Progenitor cell of endocrine pancreas (in vitro differentiated cells): Measurements from ENCODE around the gene ERCC4. TPM values are rescaled to one million over a fixed set of nuclear protein-coding genes. Genes with fewer than 3 reads are reported as not detected.

Experiments
- DNase-seq: peaks from one replicate; pipeline ENCODE4 v3.0.0; 2021; ENCODE audit warnings: low spot score; ENCODE audit not compliant: unreplicated experiment
- H3K27ac Mint-ChIP-seq: 2 replicates; pipeline ENCODE4 v1.8.0; 2021; ENCODE audit warnings: mild to moderate bottlenecking, moderate library complexity, mixed read lengths
- H3K27me3 Mint-ChIP-seq: 2 replicates; pipeline ENCODE4 v1.8.0; 2021; ENCODE audit warnings: mixed read lengths
- H3K36me3 Mint-ChIP-seq: 2 replicates; pipeline ENCODE4 v1.8.0; 2022; ENCODE audit warnings: mixed read lengths; ENCODE audit not compliant: insufficient read depth
- H3K4me1 Mint-ChIP-seq: 2 replicates; pipeline ENCODE4 v1.8.0; 2021; ENCODE audit warnings: low read depth, mixed read lengths
- H3K4me3 Mint-ChIP-seq: 2 replicates; pipeline ENCODE4 v1.8.0; 2021; ENCODE audit warnings: low read depth, mild to moderate bottlenecking, moderate library complexity, mixed read lengths
- H3K9me3 Mint-ChIP-seq: 2 replicates; pipeline ENCODE4 v1.8.0; 2021; ENCODE audit warnings: low read depth, mixed read lengths
- total RNA-seq: library from RNA; stranded (reverse); gene quantifications from 2 replicates; pipeline ENCODE4 v1.2.1, GENCODE V29; 2021
- TF ChIP-seq, protein P1 (sequence below): fragments of 200-600 bp; sonication (generic); IDR thresholded peaks from one replicate; pipeline ENCODE4 v1.5.0; 2021; ENCODE audit warnings: antibody characterized with exemption, mild to moderate bottlenecking; ENCODE audit not compliant: unreplicated experiment

The ERCC4 gene
- total RNA-seq, 1 donor from 2014 or later = 19.3 TPM

DNA sequence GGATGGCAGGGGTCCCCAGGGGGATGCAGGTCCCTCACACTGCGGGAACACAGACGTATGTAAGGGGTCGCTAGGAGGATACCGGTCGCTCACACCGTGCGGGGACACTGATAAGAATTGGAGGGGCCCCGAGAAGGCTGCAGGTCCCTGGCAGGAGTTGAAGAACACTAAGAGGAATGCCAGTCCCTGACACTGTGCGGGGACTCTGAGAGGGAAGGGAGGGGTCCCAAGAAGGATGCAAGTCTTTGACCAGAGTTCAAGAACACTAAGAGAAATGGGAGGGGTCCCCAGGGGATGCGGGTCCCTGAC is 510 bp downstream of the ERCC4 start:
- Mint-ChIP-seq H3K36me3 (peaks cover 3% of the 10 kb centered on the region), H3K4me3 (peak overlapping the region; percentile 97), H3K9me3 (no peaks in the 10 kb centered on the region), H3K27ac (peak overlapping the region; percentile 91), H3K27me3 (no peaks in the 10 kb centered on the region), H3K4me1 (peaks cover 20% of the 10 kb centered on the region)
- no peak for DNase-seq
- TF ChIP-seq, protein P1, sequence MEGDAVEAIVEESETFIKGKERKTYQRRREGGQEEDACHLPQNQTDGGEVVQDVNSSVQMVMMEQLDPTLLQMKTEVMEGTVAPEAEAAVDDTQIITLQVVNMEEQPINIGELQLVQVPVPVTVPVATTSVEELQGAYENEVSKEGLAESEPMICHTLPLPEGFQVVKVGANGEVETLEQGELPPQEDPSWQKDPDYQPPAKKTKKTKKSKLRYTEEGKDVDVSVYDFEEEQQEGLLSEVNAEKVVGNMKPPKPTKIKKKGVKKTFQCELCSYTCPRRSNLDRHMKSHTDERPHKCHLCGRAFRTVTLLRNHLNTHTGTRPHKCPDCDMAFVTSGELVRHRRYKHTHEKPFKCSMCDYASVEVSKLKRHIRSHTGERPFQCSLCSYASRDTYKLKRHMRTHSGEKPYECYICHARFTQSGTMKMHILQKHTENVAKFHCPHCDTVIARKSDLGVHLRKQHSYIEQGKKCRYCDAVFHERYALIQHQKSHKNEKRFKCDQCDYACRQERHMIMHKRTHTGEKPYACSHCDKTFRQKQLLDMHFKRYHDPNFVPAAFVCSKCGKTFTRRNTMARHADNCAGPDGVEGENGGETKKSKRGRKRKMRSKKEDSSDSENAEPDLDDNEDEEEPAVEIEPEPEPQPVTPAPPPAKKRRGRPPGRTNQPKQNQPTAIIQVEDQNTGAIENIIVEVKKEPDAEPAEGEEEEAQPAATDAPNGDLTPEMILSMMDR = no peak

DNA sequence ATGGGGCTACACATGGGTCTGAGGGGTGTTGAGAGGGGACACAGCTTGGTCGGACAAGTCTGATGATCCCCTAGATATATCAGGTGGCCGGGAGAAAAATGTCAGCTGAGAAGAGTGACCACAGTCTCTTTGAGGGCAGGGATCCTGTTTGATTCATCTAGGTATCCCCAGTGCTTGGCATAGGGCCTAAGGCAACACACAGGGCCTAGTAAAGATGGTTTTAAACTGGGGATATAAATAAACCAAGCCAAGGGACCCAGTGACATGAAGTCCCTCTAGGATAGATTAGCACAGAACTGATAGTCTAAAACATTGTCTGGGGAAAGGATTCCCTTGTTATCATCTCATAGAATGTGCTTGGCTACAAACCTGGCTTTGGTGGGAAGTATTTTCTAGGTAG is 1.4 kb downstream of the ERCC4 start:
- peak overlapping the region; percentile 97 for H3K4me3 Mint-ChIP-seq
- peaks cover 5% of the 10 kb centered on the region for H3K36me3 Mint-ChIP-seq
- H3K27me3 Mint-ChIP-seq = no peaks in the 10 kb centered on the region
- H3K27ac Mint-ChIP-seq = peak overlapping the region; percentile 30
- TF ChIP-seq, protein P1 = no peak
- H3K9me3 Mint-ChIP-seq = no peaks in the 10 kb centered on the region
- H3K4me1 Mint-ChIP-seq = peaks cover 20% of the 10 kb centered on the region
- no peak for DNase-seq

DNA sequence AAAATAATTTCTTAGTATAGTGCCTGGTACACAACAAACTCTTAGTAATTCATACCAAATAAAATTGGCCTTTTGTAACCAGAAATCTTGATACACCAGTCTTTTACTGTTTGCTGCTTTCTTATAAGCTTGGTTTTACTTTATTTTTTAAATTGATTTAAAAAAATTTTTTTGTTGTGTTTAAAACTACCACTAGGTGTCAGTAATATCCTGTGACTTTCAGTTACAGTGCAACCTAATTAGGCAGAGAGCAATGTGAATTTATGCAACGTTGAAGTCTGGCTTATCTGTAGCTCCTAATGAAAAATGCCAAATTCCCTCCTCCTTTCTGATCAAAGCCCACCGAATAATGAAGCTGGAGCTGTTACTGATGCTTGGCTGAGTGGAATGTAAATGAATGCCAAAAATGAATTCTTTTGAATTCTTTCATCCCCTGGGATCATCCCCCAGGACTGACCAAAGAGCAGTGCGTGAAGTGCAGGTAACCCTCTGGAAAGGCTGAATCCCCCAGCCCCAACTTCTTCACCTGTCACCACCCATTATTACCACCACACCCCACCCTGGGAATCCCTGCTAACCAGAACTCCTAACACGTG is 3.8 kb downstream of the ERCC4 start:
- Mint-ChIP-seq H3K36me3 (peaks cover 5% of the 10 kb centered on the region), H3K4me3 (no peak overlapping the region), H3K4me1 (peaks cover 29% of the 10 kb centered on the region), H3K27ac (no peak overlapping the region), H3K9me3 (no peaks in the 10 kb centered on the region), H3K27me3 (no peaks in the 10 kb centered on the region)
- TF ChIP-seq, protein P1 = peak; percentile 70
- DNase-seq = no peak

DNA sequence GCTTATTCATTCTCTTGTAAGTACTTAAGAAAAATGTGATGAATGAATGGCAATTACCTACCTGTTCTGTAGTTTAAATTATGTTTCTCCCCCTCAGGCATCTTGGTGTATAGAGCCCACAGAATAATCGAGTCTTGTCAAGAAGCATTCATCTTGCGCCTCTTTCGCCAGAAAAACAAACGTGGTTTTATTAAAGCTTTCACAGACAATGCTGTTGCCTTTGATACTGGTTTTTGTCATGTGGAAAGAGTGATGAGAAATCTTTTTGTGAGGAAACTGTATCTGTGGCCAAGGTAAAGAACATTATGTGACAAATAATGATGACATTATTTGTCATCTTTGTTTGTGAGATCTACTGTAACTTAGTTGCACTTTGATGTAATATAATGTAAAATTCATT is 6.5 kb downstream of the ERCC4 start:
- no peak for DNase-seq
- Mint-ChIP-seq H3K4me1 (peaks cover 12% of the 10 kb centered on the region), H3K4me3 (no peak overlapping the region), H3K36me3 (peaks cover 7% of the 10 kb centered on the region), H3K27me3 (no peaks in the 10 kb centered on the region), H3K27ac (no peak overlapping the region), H3K9me3 (no peaks in the 10 kb centered on the region)
- TF ChIP-seq, protein P1 = no peak

DNA sequence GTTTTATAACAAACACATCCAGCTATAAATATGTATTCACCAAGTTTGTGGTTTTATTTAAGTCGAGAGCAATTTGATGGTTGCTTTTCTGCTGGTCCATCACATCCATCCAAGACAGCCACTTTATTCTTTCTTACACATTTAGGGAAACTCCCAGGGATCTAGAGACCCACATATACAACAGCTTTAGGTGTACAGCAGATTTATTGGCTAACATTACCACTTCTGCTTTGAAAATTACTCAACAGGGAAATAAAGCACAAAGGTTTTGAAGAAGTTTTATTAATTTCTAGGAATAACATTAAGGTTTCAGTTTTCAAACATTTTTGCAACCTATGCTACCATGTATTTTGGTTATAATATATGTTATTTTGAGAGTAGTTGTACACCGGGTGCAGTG is 6.9 kb downstream of the ERCC4 start:
- DNase-seq = no peak
- Mint-ChIP-seq H3K36me3 (peaks cover 7% of the 10 kb centered on the region), H3K27ac (no peak overlapping the region), H3K4me3 (no peak overlapping the region), H3K27me3 (no peaks in the 10 kb centered on the region), H3K4me1 (peaks cover 12% of the 10 kb centered on the region), H3K9me3 (no peaks in the 10 kb centered on the region)
- TF ChIP-seq, protein P1 = no peak
